Measurements from ENCODE around the gene NT5DC4. TPM values are rescaled to one million over a fixed set of nuclear protein-coding genes. Genes with fewer than 3 reads are reported as not detected.

The NT5DC4 gene
- polyA plus RNA-seq, 1 donor = 2.6 TPM

- Histone ChIP-seq H3K27me3 (ENCODE audit: control insufficient read depth, insufficient read depth, low read length) (no peaks in the 10 kb centered on the region), H3K36me3 (ENCODE audit: control insufficient read depth, insufficient read depth, low read length) (no peaks in the 10 kb centered on the region), H3K27ac (ENCODE audit: low read length) (no peak overlapping the region), H3K9me3 (ENCODE audit: control insufficient read depth, low read depth, low read length) (no peaks in the 10 kb centered on the region), H3K4me3 (ENCODE audit: low read length) (no peak overlapping the region), H3K4me1 (ENCODE audit: control insufficient read depth, insufficient read depth, low read length) (peaks cover 23% of the 10 kb centered on the region)
- WGBS (ENCODE audit: insufficient coverage, low lambda C conversion rate) = 100% methylated on average over 4 of the region's 5 CpGs
- no peak for DNase-seq
Measured at GRCh38 chr2:112730791-112731190, 10.0 kb downstream of the NT5DC4 start.

GRCh38 chr2:112731479-112731878 lies 10.7 kb downstream of the NT5DC4 start:
- DNase-seq = no peak
- H3K4me1 ChIP-seq (ENCODE audit: control insufficient read depth, insufficient read depth, low read length) = peaks cover 16% of the 10 kb centered on the region
- no peak overlapping the region for H3K27ac ChIP-seq (ENCODE audit: low read length)
- 80% methylated on average over 2 of the region's 2 CpGs for WGBS (ENCODE audit: insufficient coverage, low lambda C conversion rate)
- no peak overlapping the region for H3K4me3 ChIP-seq (ENCODE audit: low read length)
- no peaks in the 10 kb centered on the region for H3K27me3 ChIP-seq (ENCODE audit: control insufficient read depth, insufficient read depth, low read length)
- H3K36me3 ChIP-seq (ENCODE audit: control insufficient read depth, insufficient read depth, low read length) = no peaks in the 10 kb centered on the region
- H3K9me3 ChIP-seq (ENCODE audit: control insufficient read depth, low read depth, low read length) = no peaks in the 10 kb centered on the region

GRCh38 chr2:112733456-112733855 lies 12.6 kb downstream of the NT5DC4 start:
- peaks cover 20% of the 10 kb centered on the region for H3K4me1 ChIP-seq (ENCODE audit: control insufficient read depth, insufficient read depth, low read length)
- no peaks in the 10 kb centered on the region for H3K27me3 ChIP-seq (ENCODE audit: control insufficient read depth, insufficient read depth, low read length)
- WGBS (ENCODE audit: insufficient coverage, low lambda C conversion rate) = no CpG with 5 or more reads among the region's 4 CpGs
- H3K9me3 ChIP-seq (ENCODE audit: control insufficient read depth, low read depth, low read length) = no peaks in the 10 kb centered on the region
- no peaks in the 10 kb centered on the region for H3K36me3 ChIP-seq (ENCODE audit: control insufficient read depth, insufficient read depth, low read length)
- H3K27ac ChIP-seq (ENCODE audit: low read length) = peak overlapping the region; percentile 76
- DNase-seq = no peak
- H3K4me3 ChIP-seq (ENCODE audit: low read length) = no peak overlapping the region

GRCh38 chr2:112733871-112734270 lies 13.1 kb downstream of the NT5DC4 start:
- peak; percentile 61 to 89 for DNase-seq
- Histone ChIP-seq H3K4me1 (ENCODE audit: control insufficient read depth, insufficient read depth, low read length) (peaks cover 21% of the 10 kb centered on the region), H3K27ac (ENCODE audit: low read length) (peak overlapping the region; percentile 76), H3K4me3 (ENCODE audit: low read length) (no peak overlapping the region), H3K36me3 (ENCODE audit: control insufficient read depth, insufficient read depth, low read length) (no peaks in the 10 kb centered on the region), H3K9me3 (ENCODE audit: control insufficient read depth, low read depth, low read length) (no peaks in the 10 kb centered on the region), H3K27me3 (ENCODE audit: control insufficient read depth, insufficient read depth, low read length) (no peaks in the 10 kb centered on the region)
- WGBS (ENCODE audit: insufficient coverage, low lambda C conversion rate) = no CpG with 5 or more reads among the region's 1 CpG

GRCh38 chr2:112737542-112738232 lies 16.9 kb downstream of the NT5DC4 start:
- peak in 1 of 2 donors; percentile 74 for DNase-seq
- no peaks in the 10 kb centered on the region for H3K27me3 ChIP-seq (ENCODE audit: control insufficient read depth, insufficient read depth, low read length)
- WGBS (ENCODE audit: insufficient coverage, low lambda C conversion rate) = 80% methylated on average over 1 of the region's 1 CpG
- peak overlapping the region; percentile 59 for H3K27ac ChIP-seq (ENCODE audit: low read length)
- no peak overlapping the region for H3K4me3 ChIP-seq (ENCODE audit: low read length)
- H3K4me1 ChIP-seq (ENCODE audit: control insufficient read depth, insufficient read depth, low read length) = peaks cover 35% of the 10 kb centered on the region
- H3K36me3 ChIP-seq (ENCODE audit: control insufficient read depth, insufficient read depth, low read length) = peaks cover 8% of the 10 kb centered on the region
- H3K9me3 ChIP-seq (ENCODE audit: control insufficient read depth, low read depth, low read length) = no peaks in the 10 kb centered on the region

- Histone ChIP-seq H3K4me3 (ENCODE audit: low read length) (no peak overlapping the region), H3K36me3 (ENCODE audit: control insufficient read depth, insufficient read depth, low read length) (peaks cover 15% of the 10 kb centered on the region), H3K9me3 (ENCODE audit: control insufficient read depth, low read depth, low read length) (no peaks in the 10 kb centered on the region), H3K27ac (ENCODE audit: low read length) (no peak overlapping the region), H3K27me3 (ENCODE audit: control insufficient read depth, insufficient read depth, low read length) (no peaks in the 10 kb centered on the region), H3K4me1 (ENCODE audit: control insufficient read depth, insufficient read depth, low read length) (peaks cover 24% of the 10 kb centered on the region)
- peak in 1 of 2 donors; percentile 70 for DNase-seq
- WGBS (ENCODE audit: insufficient coverage, low lambda C conversion rate) = no CpG with 5 or more reads among the region's 7 CpGs
Measured at GRCh38 chr2:112740527-112740926, 19.7 kb downstream of the NT5DC4 start.

GRCh38 chr2:112749755-112750559 lies 29.1 kb downstream of the NT5DC4 start:
- Histone ChIP-seq H3K4me1 (ENCODE audit: control insufficient read depth, insufficient read depth, low read length) (peaks cover 13% of the 10 kb centered on the region), H3K4me3 (ENCODE audit: low read length) (no peak overlapping the region), H3K27ac (ENCODE audit: low read length) (no peak overlapping the region), H3K9me3 (ENCODE audit: control insufficient read depth, low read depth, low read length) (no peaks in the 10 kb centered on the region), H3K36me3 (ENCODE audit: control insufficient read depth, insufficient read depth, low read length) (peaks cover 2% of the 10 kb centered on the region), H3K27me3 (ENCODE audit: control insufficient read depth, insufficient read depth, low read length) (no peaks in the 10 kb centered on the region)
- peak; percentile 74 to 75 for DNase-seq
- WGBS (ENCODE audit: insufficient coverage, low lambda C conversion rate) = no CpG with 5 or more reads among the region's 9 CpGs

- H3K9me3 ChIP-seq (ENCODE audit: control insufficient read depth, low read depth, low read length) = no peaks in the 10 kb centered on the region
- no peak overlapping the region for H3K4me3 ChIP-seq (ENCODE audit: low read length)
- H3K27me3 ChIP-seq (ENCODE audit: control insufficient read depth, insufficient read depth, low read length) = no peaks in the 10 kb centered on the region
- DNase-seq = no peak
- peaks cover 2% of the 10 kb centered on the region for H3K36me3 ChIP-seq (ENCODE audit: control insufficient read depth, insufficient read depth, low read length)
- no peak overlapping the region for H3K27ac ChIP-seq (ENCODE audit: low read length)
- H3K4me1 ChIP-seq (ENCODE audit: control insufficient read depth, insufficient read depth, low read length) = peaks cover 13% of the 10 kb centered on the region
Measured at GRCh38 chr2:112750560-112750843, 29.7 kb downstream of the NT5DC4 start.

- no peak overlapping the region for H3K4me3 ChIP-seq (ENCODE audit: low read length)
- no peaks in the 10 kb centered on the region for H3K27me3 ChIP-seq (ENCODE audit: control insufficient read depth, insufficient read depth, low read length)
- peaks cover 18% of the 10 kb centered on the region for H3K4me1 ChIP-seq (ENCODE audit: control insufficient read depth, insufficient read depth, low read length)
- peaks cover 2% of the 10 kb centered on the region for H3K36me3 ChIP-seq (ENCODE audit: control insufficient read depth, insufficient read depth, low read length)
- DNase-seq = peak in 1 of 2 donors; percentile 66
- H3K27ac ChIP-seq (ENCODE audit: low read length) = peak overlapping the region; percentile 70
- no peaks in the 10 kb centered on the region for H3K9me3 ChIP-seq (ENCODE audit: control insufficient read depth, low read depth, low read length)
Measured at GRCh38 chr2:112751451-112752197, 30.8 kb downstream of the NT5DC4 start.

GRCh38 chr2:112752667-112753066 lies 31.8 kb downstream of the NT5DC4 start:
- Histone ChIP-seq H3K4me3 (ENCODE audit: low read length) (no peak overlapping the region), H3K36me3 (ENCODE audit: control insufficient read depth, insufficient read depth, low read length) (peaks cover 2% of the 10 kb centered on the region), H3K27me3 (ENCODE audit: control insufficient read depth, insufficient read depth, low read length) (no peaks in the 10 kb centered on the region), H3K9me3 (ENCODE audit: control insufficient read depth, low read depth, low read length) (no peaks in the 10 kb centered on the region), H3K4me1 (ENCODE audit: control insufficient read depth, insufficient read depth, low read length) (peaks cover 18% of the 10 kb centered on the region), H3K27ac (ENCODE audit: low read length) (no peak overlapping the region)
- no peak for DNase-seq
- 66% methylated on average over 3 of the region's 4 CpGs for WGBS (ENCODE audit: insufficient coverage, low lambda C conversion rate)
